ENCODE measurements around the gene ARMC7. TPM values are rescaled to one million over a fixed set of nuclear protein-coding genes. Genes with fewer than 3 reads are reported as not detected.

Gene ARMC7
- total and polyA plus RNA-seq, 2 of the 13 experiments (the other 11 are each of a cell fraction or from before 2014, with no cell fraction given), result 3.9 to 4.2 TPM

- TF ChIP-seq ZNF580 (CRISPR knock-in tag; IDR thresholded peaks at IDR 0.05; ENCODE audit: borderline replicate concordance, low read depth) (no peak), MATR3 (CRISPR knock-in tag; IDR thresholded peaks at IDR 0.05) (no peak), SETDB1 (CRISPR knock-in tag; IDR thresholded peaks at IDR 0.05; ENCODE audit: borderline replicate concordance) (no peak), ZNF713 (CRISPR knock-in tag; IDR thresholded peaks at IDR 0.05) (no peak), PITX1 (CRISPR knock-in tag; IDR thresholded peaks at IDR 0.05) (peak; percentile 34; the same call in 1 of the 2 replicates), SIX4 (CRISPR knock-in tag; IDR thresholded peaks at IDR 0.05) (no peak), DMTF1 (CRISPR knock-in tag; IDR thresholded peaks at IDR 0.05) (no peak), ZNF558 (CRISPR knock-in tag; IDR thresholded peaks at IDR 0.05; ENCODE audit: borderline replicate concordance) (no peak), FOSL2 (CRISPR knock-in tag; IDR thresholded peaks at IDR 0.05) (no peak), LBX2 (CRISPR knock-in tag; IDR thresholded peaks at IDR 0.05; ENCODE audit: borderline replicate concordance) (no peak), ARNTL (CRISPR knock-in tag; IDR thresholded peaks at IDR 0.05) (no peak), TOPORS (CRISPR knock-in tag; IDR thresholded peaks at IDR 0.05) (no peak), ZNF891 (CRISPR knock-in tag; IDR thresholded peaks at IDR 0.05) (0 out of 2 replicates have a peak, but pooled peaks have one; percentile 0), SNAI1 (CRISPR knock-in tag; IDR thresholded peaks at IDR 0.05; ENCODE audit: borderline replicate concordance) (peak; percentile 64; the same call in 1 of the 2 replicates), RXRA (CRISPR knock-in tag; IDR thresholded peaks at IDR 0.05) (no peak), TCF12 (IDR thresholded peaks at IDR 0.05) (no peak), TCF12 (CRISPR knock-in tag; IDR thresholded peaks at IDR 0.05) (peak; percentile 57; the same call in 1 of the 2 replicates), ZNF446 (CRISPR knock-in tag; IDR thresholded peaks at IDR 0.05) (no peak), ZNF10 (CRISPR knock-in tag; IDR thresholded peaks at IDR 0.05; ENCODE audit: borderline replicate concordance, low read depth) (no peak), ZBTB49 (CRISPR knock-in tag; IDR thresholded peaks at IDR 0.05; ENCODE audit: borderline replicate concordance) (no peak), MEIS1 (CRISPR knock-in tag; IDR thresholded peaks at IDR 0.05; ENCODE audit: borderline replicate concordance) (no peak)
Measured at GRCh38 chr17:75110234-75110937, 617 bp downstream of the ARMC7 start (continued).
